ENCODE data around the gene ST3GAL6.

The ST3GAL6 gene, protein sequence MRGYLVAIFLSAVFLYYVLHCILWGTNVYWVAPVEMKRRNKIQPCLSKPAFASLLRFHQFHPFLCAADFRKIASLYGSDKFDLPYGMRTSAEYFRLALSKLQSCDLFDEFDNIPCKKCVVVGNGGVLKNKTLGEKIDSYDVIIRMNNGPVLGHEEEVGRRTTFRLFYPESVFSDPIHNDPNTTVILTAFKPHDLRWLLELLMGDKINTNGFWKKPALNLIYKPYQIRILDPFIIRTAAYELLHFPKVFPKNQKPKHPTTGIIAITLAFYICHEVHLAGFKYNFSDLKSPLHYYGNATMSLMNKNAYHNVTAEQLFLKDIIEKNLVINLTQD

DNA sequence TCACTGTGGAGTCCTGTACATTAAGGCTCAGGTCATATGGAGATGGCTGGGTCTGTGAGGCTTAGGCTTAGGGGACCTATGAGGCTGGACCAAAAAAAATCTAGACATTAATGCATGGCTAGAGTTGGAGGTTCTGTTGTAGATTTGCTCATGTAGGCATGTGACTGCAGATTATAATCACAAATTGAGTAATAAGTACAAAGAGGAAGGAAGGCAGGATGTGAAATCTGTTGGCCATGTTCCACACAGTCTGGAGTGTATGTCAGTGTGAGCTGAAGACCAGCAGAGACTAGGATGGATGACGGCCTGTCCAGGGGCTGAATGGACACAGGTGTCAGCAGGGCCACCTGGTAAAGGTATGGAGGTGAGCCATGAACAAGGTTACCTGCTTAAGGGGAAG, at the start of gene ST3GAL6:
Gene ST3GAL6, plus strand, starts transcription at position 265 of the 400 bp plus-strand sequence. CDS start 5,101 bp downstream, outside the sequence.
- no peak for DNase-seq (ENCODE audit: low read depth in 2 of 2)

DNA sequence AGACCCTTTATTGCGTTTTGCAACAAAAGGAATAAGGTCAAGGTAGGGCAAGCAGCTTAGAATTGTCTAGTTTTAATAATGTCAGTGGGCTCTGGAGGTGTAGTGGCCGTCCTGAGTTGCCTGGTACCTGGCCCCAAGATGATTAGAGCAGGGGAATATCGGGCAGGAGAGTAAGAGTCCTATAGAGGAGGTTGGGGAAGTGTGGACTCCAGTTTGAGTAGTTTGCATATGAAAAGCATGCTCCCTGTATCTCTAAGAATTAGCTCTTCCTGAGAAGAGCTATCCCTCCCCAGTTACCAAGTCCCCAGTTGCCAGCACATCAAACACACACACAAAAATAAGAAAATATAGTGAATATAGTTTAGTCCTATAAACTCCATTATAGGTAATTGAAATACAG, 49.2 kb upstream of the ST3GAL6 start:
- DNase-seq (ENCODE audit: low read depth in 2 of 2), result no peak

DNA sequence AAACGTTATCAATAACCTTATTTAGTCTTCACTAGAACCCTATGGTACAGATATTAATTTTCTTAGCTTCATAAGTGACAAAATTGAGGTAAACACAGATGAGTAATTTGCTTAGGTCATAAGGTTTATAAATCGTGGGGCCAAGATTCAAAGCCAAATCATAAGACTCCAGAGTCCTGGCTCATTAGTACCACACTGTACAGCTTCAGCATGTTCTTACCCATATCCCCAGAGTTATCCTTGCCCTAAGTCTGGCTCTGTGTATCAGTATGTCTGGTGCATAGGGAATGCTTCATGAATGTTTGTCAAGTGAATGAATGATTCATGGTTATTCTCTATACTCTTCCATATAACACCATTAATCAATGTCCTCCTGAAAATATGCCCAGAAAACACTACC, 45.6 kb upstream of the ST3GAL6 start:
- no peak for DNase-seq (ENCODE audit: low read depth in 2 of 2)

GRCh38 chr3:98718730-98719129, 44.4 kb upstream of the ST3GAL6 start:
- DNase-seq (ENCODE audit: low read depth in 2 of 2), result no peak

DNA sequence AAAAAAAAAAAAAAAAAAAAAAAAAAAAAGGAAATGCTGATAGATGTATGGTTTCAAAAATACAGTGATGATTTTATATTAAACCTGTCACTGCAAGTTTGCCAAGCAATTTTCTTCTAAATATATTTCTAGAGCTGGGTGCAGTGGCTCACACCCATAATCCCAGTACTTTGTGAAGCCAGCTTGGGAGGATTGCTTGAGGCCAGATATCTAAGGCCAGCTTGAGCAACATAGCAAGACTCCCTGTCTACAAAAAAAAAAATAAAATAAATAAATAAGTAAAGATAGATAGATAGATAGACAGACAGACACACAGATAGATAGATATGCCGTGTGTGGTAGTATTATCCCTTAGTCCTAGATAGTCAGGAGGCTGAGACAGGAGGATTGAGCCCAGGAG, 41.4 kb upstream of the ST3GAL6 start:
- DNase-seq (ENCODE audit: low read depth in 2 of 2), result no peak

DNA sequence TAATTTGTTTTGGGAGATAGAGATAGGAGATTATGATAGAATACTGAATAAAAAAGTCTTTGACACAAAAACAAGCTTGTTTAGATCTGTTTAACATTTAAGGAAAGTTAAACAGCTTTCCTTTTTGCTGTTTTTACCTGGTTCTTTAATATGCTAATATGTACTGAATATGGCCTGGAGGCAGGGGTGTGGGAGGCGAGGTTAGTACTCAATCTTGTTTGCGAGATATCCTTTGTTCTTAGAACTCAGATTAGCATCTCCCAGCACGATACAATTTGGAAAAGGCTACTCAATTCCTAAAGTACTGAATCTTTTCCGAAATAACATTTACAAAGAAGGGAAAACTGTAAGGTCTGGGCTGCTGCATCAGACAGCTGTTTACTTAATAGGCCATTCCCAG, 40.8 kb upstream of the ST3GAL6 start:
- no peak for DNase-seq (ENCODE audit: low read depth in 2 of 2)

- DNase-seq (ENCODE audit: low read depth in 2 of 2), result no peak
Observed at GRCh38 chr3:98725352-98725751, 37.8 kb upstream of the ST3GAL6 start.

- no peak for DNase-seq (ENCODE audit: low read depth in 2 of 2)
Observed at GRCh38 chr3:98726084-98726483, 37.1 kb upstream of the ST3GAL6 start.

- DNase-seq (ENCODE audit: low read depth in 2 of 2), result no peak
Observed at GRCh38 chr3:98727638-98728037, 35.5 kb upstream of the ST3GAL6 start.

- no peak for DNase-seq (ENCODE audit: low read depth in 2 of 2)
Observed at GRCh38 chr3:98728672-98729071, 34.5 kb upstream of the ST3GAL6 start.

GRCh38 chr3:98730338-98730737, 32.8 kb upstream of the ST3GAL6 start:
- no peak for DNase-seq (ENCODE audit: low read depth in 2 of 2)

DNA sequence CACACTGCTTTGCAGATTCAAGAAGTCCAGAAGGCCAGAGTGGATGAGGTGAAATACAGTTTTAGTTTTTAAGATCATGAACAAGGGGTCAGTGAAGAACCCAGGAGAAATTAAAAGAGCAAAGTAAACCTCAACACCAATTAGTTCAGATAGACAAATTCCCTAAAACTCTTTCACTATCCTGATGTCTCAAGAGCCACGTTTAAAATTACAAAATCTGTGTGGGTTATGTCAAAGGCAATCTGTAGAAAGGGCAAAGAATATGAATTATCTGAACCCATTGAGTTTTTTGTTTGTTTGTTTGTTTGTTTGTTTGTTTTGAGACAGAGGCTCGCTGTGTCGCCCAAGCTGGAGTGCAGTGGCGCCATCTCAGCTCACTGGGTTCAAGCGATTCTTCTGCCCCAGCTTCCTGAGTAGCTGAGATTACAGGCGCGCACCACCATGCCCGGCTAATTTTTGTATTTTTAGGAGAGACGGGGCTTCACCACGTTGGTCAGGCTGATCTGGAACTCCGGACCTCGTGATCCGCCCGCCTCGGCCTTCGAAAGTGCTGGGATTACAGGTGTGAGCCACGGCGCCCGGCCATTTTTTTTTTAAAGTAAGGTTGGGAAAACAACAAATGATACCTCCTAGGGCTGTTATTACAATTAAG, 32.1 kb upstream of the ST3GAL6 start:
- no peak for DNase-seq (ENCODE audit: low read depth in 2 of 2)

DNA sequence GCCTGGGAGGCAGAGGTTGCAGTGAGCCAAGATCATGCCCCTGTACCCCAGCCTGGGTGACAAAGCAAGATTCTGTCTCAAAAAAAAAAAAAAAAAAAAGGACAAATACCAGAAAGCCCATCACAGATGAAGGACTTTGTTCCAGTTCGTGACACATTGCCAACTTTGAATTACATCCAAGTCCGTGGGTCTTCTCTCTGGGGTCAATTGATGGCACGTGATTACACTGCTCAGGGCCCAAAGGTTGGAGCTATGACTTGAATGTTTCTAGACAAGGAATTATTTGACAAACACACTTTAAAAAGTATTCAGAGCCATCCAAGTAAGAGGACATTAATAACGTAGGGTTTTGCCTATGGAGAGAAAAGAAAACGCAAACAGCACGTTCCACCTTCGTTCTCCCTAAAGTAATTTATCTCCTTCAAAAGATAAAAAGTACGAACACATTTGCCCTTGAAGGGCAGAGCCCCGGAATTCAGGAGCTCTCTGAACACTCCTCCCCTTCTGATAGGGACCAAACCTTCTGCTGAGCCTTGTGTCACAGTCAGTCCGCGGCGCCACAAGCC, 31.3 kb upstream of the ST3GAL6 start:
- no peak for DNase-seq (ENCODE audit: low read depth in 2 of 2)

DNA sequence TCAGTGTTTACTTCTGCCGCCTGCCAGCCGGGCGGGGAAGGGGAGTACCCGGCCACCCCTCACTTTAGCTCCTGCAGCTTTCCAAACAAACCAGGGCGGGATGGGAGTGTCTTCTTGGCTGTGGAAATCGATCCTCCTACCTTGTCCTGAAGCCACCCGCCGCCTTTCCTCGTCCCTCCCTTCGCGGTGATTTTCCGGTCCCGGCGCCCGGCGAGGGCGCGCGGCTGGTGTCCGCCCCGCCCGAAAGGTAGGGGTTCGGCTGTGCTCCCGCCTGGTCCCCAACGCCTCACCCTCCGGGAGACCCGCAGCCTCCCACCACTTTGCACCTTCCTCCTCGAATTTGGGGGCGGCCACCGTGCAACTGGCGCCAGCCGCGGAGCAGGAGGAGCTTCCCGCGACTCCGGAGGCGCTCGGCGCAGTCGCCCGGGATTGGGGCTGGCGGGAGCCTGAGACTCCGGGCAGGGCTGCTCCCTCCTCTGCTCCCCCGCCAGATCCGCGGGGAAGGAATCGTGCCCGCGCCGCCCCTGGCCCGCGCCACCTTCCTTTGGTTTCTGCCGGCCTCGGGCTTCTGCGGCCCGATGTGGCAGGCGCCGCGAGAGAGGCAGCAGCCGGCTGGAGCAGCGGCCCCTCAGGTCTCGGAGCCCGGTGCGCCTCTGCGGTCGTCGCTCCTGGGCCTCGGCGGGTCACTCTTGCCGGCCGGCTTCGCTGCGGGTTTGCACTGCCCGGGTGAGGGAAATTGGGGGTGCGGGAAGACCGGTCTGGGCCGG, 30.7 kb upstream of the ST3GAL6 start:
- peak in 1 of 2 donors; percentile 3 for DNase-seq (ENCODE audit: low read depth in 2 of 2)

- no peak for DNase-seq (ENCODE audit: low read depth in 2 of 2)
Observed at GRCh38 chr3:98733053-98733811, 29.9 kb upstream of the ST3GAL6 start.

DNA sequence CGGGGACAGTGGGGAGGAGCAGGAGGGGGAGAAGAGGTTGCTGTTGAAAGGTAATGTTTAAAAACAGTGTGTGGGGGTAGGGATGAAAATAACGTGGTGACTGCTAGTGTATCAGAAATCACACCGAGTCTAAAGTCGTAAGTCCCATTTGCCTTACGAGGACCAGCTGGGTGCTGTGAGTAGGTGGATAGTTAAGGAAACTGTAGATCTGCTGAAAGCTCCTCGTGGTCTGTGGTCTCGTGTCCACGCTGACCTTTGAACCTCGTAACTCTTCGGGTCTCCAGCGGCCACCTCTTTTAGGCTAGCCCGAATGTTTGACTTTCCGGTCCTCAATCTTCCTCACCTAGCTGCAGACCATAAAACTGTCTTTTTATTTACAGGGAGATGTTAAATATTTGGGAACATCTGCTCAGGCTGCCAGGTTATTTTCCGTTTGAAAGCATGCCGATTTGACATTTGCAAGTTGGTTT, 29.3 kb upstream of the ST3GAL6 start:
- no peak for DNase-seq (ENCODE audit: low read depth in 2 of 2)

- no peak for DNase-seq (ENCODE audit: low read depth in 2 of 2)
Observed at GRCh38 chr3:98734306-98734705, 28.8 kb upstream of the ST3GAL6 start.

- DNase-seq (ENCODE audit: low read depth in 2 of 2), result no peak
Observed at GRCh38 chr3:98734735-98735134, 28.4 kb upstream of the ST3GAL6 start.

GRCh38 chr3:98735296-98735695, 27.8 kb upstream of the ST3GAL6 start:
- no peak for DNase-seq (ENCODE audit: low read depth in 2 of 2)

DNA sequence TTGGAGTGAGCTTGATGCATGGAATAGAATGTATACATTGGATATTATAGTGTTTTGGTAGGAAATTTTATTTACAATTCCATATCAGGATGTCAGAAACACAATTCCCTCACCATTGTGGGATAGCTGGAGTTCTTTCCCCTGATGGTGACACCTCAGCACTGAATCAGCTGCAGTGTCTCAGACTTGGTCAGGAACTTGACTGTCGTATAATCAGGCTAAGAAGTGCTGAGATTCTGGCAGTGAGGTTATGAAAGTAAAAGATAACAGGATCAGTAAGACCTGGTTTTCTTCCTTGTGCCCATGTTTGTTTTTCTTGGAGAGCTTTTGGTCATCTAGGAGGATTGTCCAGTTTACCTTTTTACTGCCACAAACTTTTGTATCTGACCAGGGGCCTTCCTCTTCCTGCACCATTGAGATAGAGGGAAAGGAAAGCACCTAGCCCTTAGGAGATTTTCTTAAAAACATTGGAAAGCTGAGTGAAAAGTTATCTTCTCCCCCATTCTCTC, 27.3 kb upstream of the ST3GAL6 start:
- DNase-seq (ENCODE audit: low read depth in 2 of 2), result no peak

DNA sequence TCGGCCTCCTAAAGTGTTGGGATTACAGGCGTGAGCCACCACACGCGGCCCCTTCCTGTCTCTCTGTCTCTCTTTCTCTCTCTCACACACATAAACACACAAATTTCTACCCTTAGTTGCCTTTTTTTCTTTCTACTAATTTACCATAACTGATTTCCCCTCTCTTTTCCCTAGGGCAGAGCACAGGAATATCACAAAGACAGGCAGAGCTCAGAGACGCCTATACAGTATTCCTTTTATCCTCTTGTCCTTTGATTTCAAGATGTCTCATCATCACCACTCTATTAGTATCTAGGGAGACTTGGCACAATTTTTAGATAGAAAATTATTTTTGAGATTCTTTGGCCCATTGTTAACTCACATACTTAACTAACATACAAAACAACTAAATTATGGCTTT, 25.8 kb upstream of the ST3GAL6 start:
- no peak for DNase-seq (ENCODE audit: low read depth in 2 of 2)

Data from stimulated activated CD4-positive, alpha-beta T cell treated with anti-CD3 and anti-CD28 coated beads, Interleukin-1b, Interleukin-23, amount 100 ng/mL, for 4 hours (primary cell).